DOHH2 (cell line): ENCODE measurements around the gene PRORP.
"Not testable (repeated sequence)": the region's sequence is repeated elsewhere in the genome, so short reads cannot be mapped to it uniquely, and the experiment has no call there.

Experiments used
- H3F3A ChIP-seq: fragments of 200-600 bp; sonication (generic), shearing (Covaris generic); 2 replicates; pipeline ENCODE4 v1.6.0; 2016; ENCODE audit warnings: antibody characterized with exemption, mild to moderate bottlenecking; ENCODE audit not compliant: control insufficient read depth, insufficient read depth
- H3K27ac ChIP-seq: fragments of 200-600 bp; sonication (generic); 2 replicates; pipeline ENCODE4 v1.5.1; 2014; ENCODE audit warnings: low read depth, mild to moderate bottlenecking, low read length, moderate library complexity
- H3K27me3 ChIP-seq: fragments of 200-600 bp; sonication (generic); 2 replicates; pipeline ENCODE4 v1.6.1; 2014; ENCODE audit warnings: mild to moderate bottlenecking, low read length, mixed read lengths; ENCODE audit not compliant: control insufficient read depth
- H3K36me3 ChIP-seq: fragments of 200-600 bp; sonication (generic); 2 replicates; pipeline ENCODE4 v1.6.1; 2014; ENCODE audit warnings: mild to moderate bottlenecking, low read length, moderate library complexity, mixed read lengths; ENCODE audit not compliant: control insufficient read depth
- H3K4me1 ChIP-seq: fragments of 200-600 bp; sonication (generic); 2 replicates; pipeline ENCODE4 v1.6.1; 2014; ENCODE audit warnings: mild to moderate bottlenecking, low read length, mixed read lengths; ENCODE audit not compliant: control insufficient read depth
- H3K4me2 ChIP-seq: fragments of 200-600 bp; sonication (generic); 2 replicates; pipeline ENCODE4 v1.6.0; 2014; ENCODE audit warnings: mild to moderate bottlenecking, low read length, moderate library complexity
- H3K4me3 ChIP-seq: fragments of 200-600 bp; sonication (generic); 2 replicates; pipeline ENCODE4 v1.5.1; 2014; ENCODE audit warnings: mild to moderate bottlenecking, low read length, mixed read lengths
- H3K79me2 ChIP-seq: fragments of 200-600 bp; sonication (generic); 2 replicates; pipeline ENCODE4 v1.6.1; 2014; ENCODE audit warnings: mild to moderate bottlenecking, low read length, mixed read lengths; ENCODE audit not compliant: control insufficient read depth
- H3K9me2 ChIP-seq: fragments of 200-600 bp; sonication (generic); replicated peaks from 2 replicates; pipeline ENCODE4 v1.6.1; 2014; ENCODE audit warnings: mild to moderate bottlenecking, low read length, mixed read lengths; ENCODE audit not compliant: control insufficient read depth
- H3K9me3 ChIP-seq: fragments of 200-600 bp; sonication (generic); 2 replicates; pipeline ENCODE4 v1.6.1; 2014; ENCODE audit warnings: antibody characterized with exemption, low read length, mixed read lengths; ENCODE audit not compliant: control insufficient read depth, insufficient read depth
- H4K20me1 ChIP-seq: fragments of 200-600 bp; sonication (generic); 2 replicates; pipeline ENCODE4 v1.6.0; 2014; ENCODE audit warnings: low read depth, mild to moderate bottlenecking, antibody characterized with exemption, low read length, moderate library complexity; ENCODE audit not compliant: control insufficient read depth, insufficient read depth
- EZH2phosphoT487 ChIP-seq: fragments of 200-600 bp; sonication (generic); IDR thresholded peaks from 2 replicates; pipeline ENCODE4 v1.6.1; 2017; ENCODE audit warnings: borderline replicate concordance, mild to moderate bottlenecking, antibody characterized with exemption, low read length, moderate library complexity, mixed read lengths
- TF ChIP-seq, protein P1 (sequence below): fragments of 200-600 bp; sonication (generic); IDR thresholded peaks from one replicate; pipeline ENCODE4 v1.5.1; 2014; ENCODE audit warnings: antibody characterized with exemption, mild to moderate bottlenecking, low read depth, low read length; ENCODE audit not compliant: poor library complexity, severe bottlenecking

The PRORP gene

DNA sequence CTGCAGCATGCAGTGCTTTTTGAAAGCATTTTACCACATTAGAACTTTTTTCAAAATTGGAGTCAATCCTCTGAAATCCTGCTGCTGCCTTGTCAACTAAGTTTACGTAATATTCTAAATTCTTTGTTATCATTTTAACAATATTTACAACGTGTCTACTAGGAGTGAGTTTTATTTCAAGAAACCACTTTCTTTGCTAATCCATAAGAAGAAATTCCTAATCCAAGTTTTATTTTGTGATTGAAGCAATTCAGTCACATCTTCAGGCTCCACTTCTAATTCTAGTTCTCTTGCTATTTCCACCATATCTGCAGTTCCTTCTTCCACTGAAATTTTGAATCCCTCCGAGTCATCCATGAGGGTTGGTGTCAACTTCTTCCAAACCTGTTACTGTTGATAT is 25.4 kb downstream of the PRORP start:
- Histone ChIP-seq H3K9me3 (no peaks in the 10 kb centered on the region), H3K4me1 (no peaks in the 10 kb centered on the region), H3K27ac (no peak overlapping the region), H3K9me2 (no peaks in the 10 kb centered on the region), H3K4me3 (no peak overlapping the region), H3K27me3 (no peaks in the 10 kb centered on the region), H3K4me2 (no peak overlapping the region), H4K20me1 (0 out of 2 replicates have a peak, but pooled peaks cover 4% of the 10 kb centered on the region), H3F3A (no peaks in the 10 kb centered on the region), H3K79me2 (peaks cover 5% of the 10 kb centered on the region), H3K36me3 (peaks cover 8% of the 10 kb centered on the region; the same call in 1 of the 2 replicates)
- TF ChIP-seq, protein P1, sequence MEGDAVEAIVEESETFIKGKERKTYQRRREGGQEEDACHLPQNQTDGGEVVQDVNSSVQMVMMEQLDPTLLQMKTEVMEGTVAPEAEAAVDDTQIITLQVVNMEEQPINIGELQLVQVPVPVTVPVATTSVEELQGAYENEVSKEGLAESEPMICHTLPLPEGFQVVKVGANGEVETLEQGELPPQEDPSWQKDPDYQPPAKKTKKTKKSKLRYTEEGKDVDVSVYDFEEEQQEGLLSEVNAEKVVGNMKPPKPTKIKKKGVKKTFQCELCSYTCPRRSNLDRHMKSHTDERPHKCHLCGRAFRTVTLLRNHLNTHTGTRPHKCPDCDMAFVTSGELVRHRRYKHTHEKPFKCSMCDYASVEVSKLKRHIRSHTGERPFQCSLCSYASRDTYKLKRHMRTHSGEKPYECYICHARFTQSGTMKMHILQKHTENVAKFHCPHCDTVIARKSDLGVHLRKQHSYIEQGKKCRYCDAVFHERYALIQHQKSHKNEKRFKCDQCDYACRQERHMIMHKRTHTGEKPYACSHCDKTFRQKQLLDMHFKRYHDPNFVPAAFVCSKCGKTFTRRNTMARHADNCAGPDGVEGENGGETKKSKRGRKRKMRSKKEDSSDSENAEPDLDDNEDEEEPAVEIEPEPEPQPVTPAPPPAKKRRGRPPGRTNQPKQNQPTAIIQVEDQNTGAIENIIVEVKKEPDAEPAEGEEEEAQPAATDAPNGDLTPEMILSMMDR = no peak
- no peak for TF ChIP-seq EZH2phosphoT487

DNA sequence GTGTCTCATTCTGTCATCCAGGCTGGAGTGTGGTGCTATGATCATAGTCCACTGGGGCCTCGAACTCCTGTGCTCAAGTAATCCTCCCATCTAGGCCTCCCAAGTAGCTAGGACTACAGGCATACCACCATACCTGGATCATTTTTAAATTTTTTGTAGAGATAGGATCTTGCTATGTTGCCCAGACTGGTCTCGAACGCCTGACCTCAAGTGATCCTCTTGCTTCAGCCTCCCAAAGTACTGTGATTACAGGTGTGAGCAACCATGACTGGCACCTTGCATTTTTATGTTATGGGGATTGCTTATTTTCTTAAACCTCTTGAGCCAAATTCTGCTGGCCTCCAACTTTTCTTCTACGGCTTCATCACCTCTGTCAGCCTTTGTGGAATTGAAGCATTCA is 26.9 kb downstream of the PRORP start:
- no peak overlapping the region for H3K4me2 ChIP-seq
- no peak overlapping the region for H3K4me3 ChIP-seq
- H3K9me3 ChIP-seq = no peaks in the 10 kb centered on the region
- no peaks in the 10 kb centered on the region for H3K9me2 ChIP-seq
- H3K27me3 ChIP-seq = no peaks in the 10 kb centered on the region
- peaks cover 5% of the 10 kb centered on the region; the same call in 1 of the 2 replicates for H3K36me3 ChIP-seq
- no peak for TF ChIP-seq EZH2phosphoT487
- TF ChIP-seq, protein P1 = no peak
- no peak overlapping the region for H3K27ac ChIP-seq
- H3K4me1 ChIP-seq = no peaks in the 10 kb centered on the region
- 0 out of 2 replicates have a peak, but pooled peaks cover 3% of the 10 kb centered on the region for H3F3A ChIP-seq
- H3K79me2 ChIP-seq = peaks cover 5% of the 10 kb centered on the region
- H4K20me1 ChIP-seq = 0 out of 2 replicates have a peak, but pooled peaks cover 4% of the 10 kb centered on the region

DNA sequence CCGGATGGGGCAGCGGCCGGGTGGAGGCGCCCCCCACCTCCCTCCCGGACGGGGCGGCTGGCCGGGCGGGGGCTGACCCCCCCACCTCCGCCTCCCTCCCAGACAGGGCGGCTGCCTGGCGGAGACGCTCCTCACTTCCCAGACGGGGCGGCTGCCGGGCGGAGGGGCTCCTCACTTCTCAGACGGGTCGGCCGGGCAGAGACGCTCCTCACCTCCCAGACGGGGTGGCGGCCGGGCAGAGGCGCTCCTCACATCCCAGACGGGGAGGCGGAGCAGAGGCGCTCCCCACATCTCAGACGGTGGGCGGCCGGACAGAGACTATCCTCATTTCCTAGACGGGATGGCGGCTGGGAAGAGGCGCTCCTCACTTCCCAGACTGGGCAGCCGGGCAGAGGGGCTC is 30.2 kb downstream of the PRORP start:
- H3K27ac ChIP-seq, H3K4me3 ChIP-seq, H3F3A ChIP-seq, H4K20me1 ChIP-seq, H3K4me1 ChIP-seq, H3K9me3 ChIP-seq, H3K9me2 ChIP-seq, H3K36me3 ChIP-seq, H3K27me3 ChIP-seq, H3K4me2 ChIP-seq: not testable (repeated sequence)
- peaks cover 12% of the 10 kb centered on the region for H3K79me2 ChIP-seq

DNA sequence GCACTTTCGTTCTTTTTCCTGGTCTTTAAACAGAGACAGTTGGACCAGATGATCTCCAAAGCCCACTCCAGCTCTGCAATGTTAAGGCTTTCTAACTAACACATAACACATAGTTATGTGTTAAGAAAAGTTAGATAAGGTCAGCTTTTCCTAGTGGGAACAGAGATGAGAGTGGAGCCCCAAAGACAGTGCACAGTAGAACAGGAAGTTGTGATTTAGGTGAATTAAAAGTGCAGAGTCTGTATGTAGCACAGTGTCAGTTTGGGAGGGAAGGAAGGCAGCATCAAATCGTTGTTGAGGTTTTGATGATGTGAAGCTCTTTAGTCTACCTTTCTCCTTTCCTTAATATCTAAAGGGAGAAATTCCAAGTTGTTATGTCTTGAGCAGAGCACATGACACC is 31.7 kb downstream of the PRORP start:
- Histone ChIP-seq H3K4me2 (no peak overlapping the region), H3K9me2 (no peaks in the 10 kb centered on the region), H3K27ac (no peak overlapping the region), H3K79me2 (peaks cover 7% of the 10 kb centered on the region; the same call in 1 of the 2 replicates), H3K4me1 (peaks cover 9% of the 10 kb centered on the region), H3K9me3 (no peaks in the 10 kb centered on the region), H3K36me3 (peaks cover 10% of the 10 kb centered on the region), H3K4me3 (no peak overlapping the region), H3K27me3 (no peaks in the 10 kb centered on the region), H3F3A (0 out of 2 replicates have a peak, but pooled peaks cover 3% of the 10 kb centered on the region), H4K20me1 (0 out of 2 replicates have a peak, but pooled peaks cover 4% of the 10 kb centered on the region)
- no peak for TF ChIP-seq EZH2phosphoT487
- TF ChIP-seq, protein P1 = no peak
